ENCODE data around the gene UBE3B.

UBE3B gene

DNA sequence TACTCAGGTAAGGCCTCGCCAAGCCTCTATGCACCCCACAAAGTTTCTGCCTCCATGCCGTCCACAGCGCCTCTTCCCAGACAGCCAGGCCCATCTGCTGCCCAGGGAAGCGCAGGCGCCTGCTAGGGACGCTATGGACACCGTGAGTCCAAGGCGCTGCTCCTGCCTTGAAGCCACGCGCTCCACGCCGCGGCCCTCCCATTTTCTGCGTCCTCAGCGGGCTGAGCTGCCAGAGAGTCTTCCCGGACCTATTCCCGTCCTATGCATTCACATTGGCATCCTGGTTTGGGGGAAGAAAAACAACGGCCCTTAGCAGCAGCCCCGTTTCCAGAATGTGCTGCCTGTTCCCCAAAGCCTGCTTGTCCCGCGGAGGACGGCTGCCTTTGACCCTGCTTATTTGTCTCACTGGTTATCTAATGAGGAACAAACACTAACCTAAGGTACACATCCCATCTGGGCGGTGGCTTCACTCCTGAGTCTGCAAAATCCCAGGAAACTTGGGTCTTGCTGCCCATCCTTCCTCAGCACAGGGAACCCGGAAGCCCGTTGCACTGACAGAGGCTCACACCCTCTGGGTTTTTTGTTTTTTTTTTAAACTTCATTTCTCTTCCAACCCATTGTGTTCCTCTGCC lies 57.9 kb downstream of the UBE3B start:
- no peak overlapping the region for H3K4me3 ChIP-seq (ENCODE audit: low read length)
- TF ChIP-seq, protein P1, sequence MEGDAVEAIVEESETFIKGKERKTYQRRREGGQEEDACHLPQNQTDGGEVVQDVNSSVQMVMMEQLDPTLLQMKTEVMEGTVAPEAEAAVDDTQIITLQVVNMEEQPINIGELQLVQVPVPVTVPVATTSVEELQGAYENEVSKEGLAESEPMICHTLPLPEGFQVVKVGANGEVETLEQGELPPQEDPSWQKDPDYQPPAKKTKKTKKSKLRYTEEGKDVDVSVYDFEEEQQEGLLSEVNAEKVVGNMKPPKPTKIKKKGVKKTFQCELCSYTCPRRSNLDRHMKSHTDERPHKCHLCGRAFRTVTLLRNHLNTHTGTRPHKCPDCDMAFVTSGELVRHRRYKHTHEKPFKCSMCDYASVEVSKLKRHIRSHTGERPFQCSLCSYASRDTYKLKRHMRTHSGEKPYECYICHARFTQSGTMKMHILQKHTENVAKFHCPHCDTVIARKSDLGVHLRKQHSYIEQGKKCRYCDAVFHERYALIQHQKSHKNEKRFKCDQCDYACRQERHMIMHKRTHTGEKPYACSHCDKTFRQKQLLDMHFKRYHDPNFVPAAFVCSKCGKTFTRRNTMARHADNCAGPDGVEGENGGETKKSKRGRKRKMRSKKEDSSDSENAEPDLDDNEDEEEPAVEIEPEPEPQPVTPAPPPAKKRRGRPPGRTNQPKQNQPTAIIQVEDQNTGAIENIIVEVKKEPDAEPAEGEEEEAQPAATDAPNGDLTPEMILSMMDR (conservative IDR thresholded peaks at IDR 0.05; ENCODE audit: low read length): no peak
- no peak for DNase-seq (ENCODE audit: low read depth)

DNA sequence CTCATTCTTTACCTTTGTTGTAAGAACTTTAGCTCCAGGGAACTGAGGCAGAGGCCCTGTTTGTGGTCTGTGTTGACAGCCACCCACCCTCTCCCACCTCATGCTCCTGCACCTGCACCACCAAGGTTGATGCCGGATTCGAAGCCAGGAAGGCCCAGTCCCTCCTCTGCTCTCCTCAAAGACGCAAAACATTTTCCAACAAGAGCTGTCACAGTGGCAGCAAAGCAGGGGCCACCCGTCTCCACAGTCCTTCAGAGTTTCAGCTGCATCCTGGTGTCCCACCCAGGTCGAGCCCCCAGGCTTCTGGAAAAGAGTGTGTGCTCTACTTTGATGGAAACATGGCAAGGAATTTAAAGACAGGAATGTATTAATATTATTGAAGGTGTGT lies 58.4 kb downstream of the UBE3B start:
- TF ChIP-seq, protein P1 (conservative IDR thresholded peaks at IDR 0.05; ENCODE audit: low read length): no peak
- no peak overlapping the region for H3K4me3 ChIP-seq (ENCODE audit: low read length)
- DNase-seq (ENCODE audit: low read depth): no peak

DNA sequence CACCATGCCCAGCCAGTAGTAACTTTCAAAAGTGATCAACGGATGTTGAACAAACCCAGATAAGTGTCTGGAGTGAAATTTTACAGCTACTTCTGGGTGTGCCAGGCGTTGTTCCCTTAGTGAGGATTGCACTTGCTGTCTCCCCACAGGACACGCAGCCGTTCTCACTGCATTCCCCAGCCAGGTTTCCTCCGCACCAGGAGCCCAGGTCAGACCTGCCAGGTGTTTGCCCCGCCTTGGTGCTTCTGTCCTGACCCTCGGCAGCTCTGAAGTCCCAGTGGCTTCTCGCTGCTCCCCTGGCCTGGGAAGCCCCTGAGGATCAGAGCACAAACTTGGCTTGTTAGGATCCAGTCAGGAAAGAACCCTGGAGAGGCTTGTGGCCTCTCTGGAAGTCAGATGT lies 59.7 kb downstream of the UBE3B start:
- H3K4me3 ChIP-seq (ENCODE audit: low read length): no peak overlapping the region
- TF ChIP-seq, protein P1 (conservative IDR thresholded peaks at IDR 0.05; ENCODE audit: low read length): no peak
- no peak for DNase-seq (ENCODE audit: low read depth)

GRCh38 chr12:109538191-109538863 lies 60.9 kb downstream of the UBE3B start:
- H3K4me3 ChIP-seq (ENCODE audit: low read length): no peak overlapping the region
- TF ChIP-seq, protein P1 (conservative IDR thresholded peaks at IDR 0.05; ENCODE audit: low read length): no peak
- no peak for DNase-seq (ENCODE audit: low read depth)

DNA sequence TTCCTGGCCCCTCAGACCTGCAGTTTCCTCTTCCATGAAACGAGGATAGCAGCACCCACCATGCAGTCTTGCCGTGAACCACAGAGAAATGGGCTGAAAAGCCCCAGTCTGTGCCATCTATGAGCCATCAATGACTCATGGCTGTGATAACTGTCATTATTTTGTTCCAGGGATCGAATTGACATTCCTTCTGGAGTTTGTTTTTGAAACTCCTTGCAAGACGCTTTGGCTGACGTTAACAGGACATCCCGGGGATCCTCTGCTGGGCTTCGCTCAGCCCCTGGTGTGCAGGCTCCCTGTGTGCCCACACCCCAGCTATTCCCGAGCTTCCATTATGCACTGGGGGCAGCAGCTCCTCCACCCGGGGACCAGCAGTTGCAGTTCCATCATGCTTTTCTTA lies 62.1 kb downstream of the UBE3B start:
- TF ChIP-seq, protein P1 (conservative IDR thresholded peaks at IDR 0.05; ENCODE audit: low read length): no peak
- DNase-seq (ENCODE audit: low read depth): peak; percentile 25

DNA sequence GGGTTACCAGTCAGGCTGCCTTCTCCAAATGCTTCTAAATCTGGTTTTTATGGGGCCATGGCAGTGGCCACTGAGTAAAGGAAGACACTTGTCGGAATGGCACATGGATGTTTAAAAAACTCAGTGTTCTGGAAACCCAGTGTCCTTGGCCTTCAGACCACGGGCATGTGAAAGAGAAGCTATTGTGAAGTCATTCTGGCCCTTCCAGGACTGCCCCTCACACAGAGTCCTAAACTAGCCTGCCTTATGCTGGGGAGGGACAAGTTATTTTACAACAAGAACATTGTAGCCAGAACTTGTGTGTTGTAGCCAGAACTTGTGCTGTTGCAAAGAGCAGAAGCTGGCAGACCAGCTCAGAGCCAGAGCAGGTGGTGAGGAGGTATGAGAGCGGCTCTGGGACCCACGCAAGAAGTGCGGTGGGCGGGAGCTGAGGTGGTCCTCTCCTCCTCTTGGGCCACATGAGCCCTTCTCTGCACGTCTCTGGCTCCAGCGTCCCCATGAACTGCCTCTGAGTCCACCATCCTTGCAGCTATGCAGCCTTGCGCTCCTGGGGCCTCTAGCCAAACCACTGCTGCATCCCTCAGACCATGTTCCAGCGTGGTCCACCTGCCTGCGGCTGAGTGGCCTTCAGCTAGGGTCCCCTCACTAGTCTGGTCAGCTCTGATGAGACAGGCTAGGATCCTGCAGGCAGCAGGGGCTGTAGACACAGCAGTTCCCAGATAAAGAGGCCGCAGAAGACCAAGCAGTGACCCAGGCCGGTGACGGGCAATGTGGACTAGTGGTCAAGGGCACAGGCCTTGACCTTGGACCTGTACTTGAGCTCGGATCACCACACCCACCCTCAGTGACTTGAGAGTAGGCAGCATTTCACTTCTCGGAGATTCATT lies 63.3 kb downstream of the UBE3B start:
- TF ChIP-seq, protein P1 (conservative IDR thresholded peaks at IDR 0.05; ENCODE audit: low read length): no peak
- DNase-seq (ENCODE audit: low read depth): no peak
- no peak overlapping the region for H3K4me3 ChIP-seq (ENCODE audit: low read length)

More for the DNA sequence above, 62.1 kb downstream of the UBE3B start:
- H3K4me3 ChIP-seq (ENCODE audit: low read length): no peak overlapping the region

All from AG10803 (cell line).